HepG2 (cell line): ENCODE data around the gene ZNF277. TPM values are rescaled to one million over a fixed set of nuclear protein-coding genes. Genes with fewer than 3 reads are reported as not detected.

Experiments used
- ATAC-seq: fragments of 200-7000 bp; cut with Tn5 transposase; 3 replicates; pipeline ENCODE4 v1.9.1; 2020; ENCODE audit warnings: mild to moderate bottlenecking, moderate library complexity
- BruUV-seq: library from RNA; stranded (reverse); fragments of 400-500 nt; replicated peaks from 2 replicates; lab custom pipeline; 2021; lab: Mats Ljungman, UMichigan
- CTCF ChIA-PET: fragments of 300-600 bp; formaldehyde crosslinking; extraction: SDS; loops from one replicate; lab custom pipeline; 2021; ENCODE audit warnings: low total read pairs, inconsistent platforms, low intra/inter-chr PET ratio; lab: Yijun Ruan, JAX
- POLR2A ChIA-PET: fragments of 350-600 bp; sonication (Branson Sonifier 250); formaldehyde crosslinking; loops from one replicate; lab custom pipeline; 2020; ENCODE audit warnings: antibody characterized with exemption, inconsistent platforms; lab: Yijun Ruan, JAX
- DNase-seq: peaks from one replicate; pipeline ENCODE4 v3.0.0-alpha.2; 2015; ENCODE audit warnings: low spot score
- FAIRE-seq: peaks from 3 replicates; lab custom pipeline; 2011; peaks lifted over from hg19 to GRCh38; lab: Jason Lieb, UNC
- H2AFZ ChIP-seq: one replicate; pipeline ENCODE4 v1.6.1; 2011; ENCODE audit warnings: low read length, inconsistent platforms
- H3K27ac ChIP-seq: fragments of 300-600 bp; 3 replicates; pipeline ENCODE4 v1.8.0; 2011; ENCODE audit warnings: mixed run types, mild to moderate bottlenecking, mixed read lengths, low read length, inconsistent platforms; ENCODE audit not compliant: insufficient read depth; ENCODE audit errors: extremely low read length
- H3K27me3 ChIP-seq, 2 experiments: fragments of 200-600 bp in 1 of 2; 2 replicates in 1 of 2; 3 replicates in 1 of 2; pipeline versions ENCODE4 v1.6.0 to v1.8.0; 2011; ENCODE audit warnings: low read length in 2 of 2, mild to moderate bottlenecking in 2 of 2, moderate library complexity in 2 of 2, inconsistent platforms in 1 of 2; ENCODE audit not compliant: insufficient read depth in 2 of 2, control insufficient read depth in 1 of 2
- H3K36me3 ChIP-seq, 2 experiments: fragments of 200-600 bp in 1 of 2; replicated peaks in 1 of 2; 2 replicates in 1 of 2; 3 replicates in 1 of 2; pipeline versions ENCODE4 v1.5.1 to v1.8.0; 2011; ENCODE audit warnings: low read length in 2 of 2, inconsistent platforms in 1 of 2; ENCODE audit not compliant: insufficient read depth in 2 of 2, control insufficient read depth in 1 of 2
- H3K4me1 ChIP-seq: 2 replicates; pipeline ENCODE4 v1.5.1; 2012; ENCODE audit warnings: low read length, inconsistent platforms; ENCODE audit not compliant: insufficient read depth
- H3K4me2 ChIP-seq: 2 replicates; pipeline ENCODE4 v1.6.0; 2011; ENCODE audit warnings: low read depth, low read length, inconsistent platforms
- H3K4me3 ChIP-seq, 3 experiments: fragments of 200-600 bp in 1 of 3; sonication (generic), shearing (Covaris generic) in 1 of 3; replicated peaks in 1 of 3; 2 replicates each; pipeline ENCODE4 v1.5.1; 2011 to 2016; ENCODE audit warnings: low read length in 3 of 3, inconsistent platforms in 2 of 3, low read depth in 2 of 3, mild to moderate bottlenecking in 2 of 3, control low read depth in 1 of 3, mixed read lengths in 1 of 3; ENCODE audit not compliant: insufficient read depth in 1 of 3
- H3K79me2 ChIP-seq: one replicate; pipeline ENCODE4 v1.6.1; 2011; ENCODE audit warnings: low read length, inconsistent platforms; ENCODE audit not compliant: insufficient read depth
- H3K9ac ChIP-seq: 2 replicates; pipeline ENCODE4 v1.6.0; 2011; ENCODE audit warnings: mild to moderate bottlenecking, low read depth, low read length, inconsistent platforms; ENCODE audit not compliant: insufficient read depth
- H3K9me3 ChIP-seq: 2 replicates; pipeline ENCODE4 v1.5.1; 2012; ENCODE audit warnings: mild to moderate bottlenecking, low read length
- H4K20me1 ChIP-seq: 2 replicates; pipeline ENCODE4 v1.6.0; 2011; ENCODE audit warnings: inconsistent platforms, mild to moderate bottlenecking, low read length, moderate library complexity; ENCODE audit not compliant: insufficient read depth
- CCDC6 ChIP-seq: sonication (generic); formaldehyde crosslinking; IDR thresholded peaks from 2 replicates; pipeline ENCODE4 v1.8.1; 2022; ENCODE audit warnings: mild to moderate bottlenecking, missing genetic modification reagents, moderate library complexity
- EHMT2 ChIP-seq: fragments of 200-600 bp; sonication (generic); IDR thresholded peaks from 2 replicates; pipeline ENCODE4 v1.7.0; 2017; ENCODE audit warnings: antibody characterized with exemption, low read depth, low read length, borderline replicate concordance
- FIP1L1 ChIP-seq: fragments of 200-400 bp; formaldehyde crosslinking; IDR thresholded peaks from 2 replicates; pipeline ENCODE4 v1.6.1; 2018; ENCODE audit warnings: low read depth, mild to moderate bottlenecking, low read length, moderate library complexity, borderline replicate concordance; ENCODE audit not compliant: insufficient read depth
- FOXJ3 ChIP-seq: sonication (generic); formaldehyde crosslinking; IDR thresholded peaks from 2 replicates; pipeline ENCODE4 v1.4.0; 2020; ENCODE audit warnings: missing genetic modification reagents, mild to moderate bottlenecking, borderline replicate concordance
- HMG20A ChIP-seq: IDR thresholded peaks from 2 replicates; pipeline ENCODE4 v1.6.1; 2016; ENCODE audit warnings: borderline replicate concordance
- KDM5A ChIP-seq: fragments of 200-600 bp; sonication (generic); IDR thresholded peaks from 2 replicates; pipeline ENCODE4 v1.7.0; 2018; ENCODE audit warnings: antibody characterized with exemption, mild to moderate bottlenecking, low read length, borderline replicate concordance
- RXRB ChIP-seq: IDR thresholded peaks from 2 replicates; pipeline ENCODE4 v1.6.1; 2016; ENCODE audit warnings: borderline replicate concordance, missing genetic modification reagents, missing compliant biosample characterization
- TARDBP ChIP-seq: sonication (generic); formaldehyde crosslinking; IDR thresholded peaks from 2 replicates; pipeline ENCODE4 v1.8.0; 2022; ENCODE audit warnings: mild to moderate bottlenecking, missing genetic modification reagents
- TBX3 ChIP-seq: fragments of 450-650 bp; IDR thresholded peaks from 2 replicates; pipeline ENCODE4 v1.6.1; 2017; ENCODE audit warnings: antibody characterized with exemption, mild to moderate bottlenecking, inconsistent platforms, borderline replicate concordance
- XRCC5 ChIP-seq: fragments of 200-400 bp; formaldehyde crosslinking; optimal IDR thresholded peaks from 2 replicates; pipeline ENCODE3; 2017; ENCODE audit warnings: mild to moderate bottlenecking, low read length
- ZFX ChIP-seq: sonication (generic); formaldehyde crosslinking; IDR thresholded peaks from 2 replicates; pipeline ENCODE4 v1.4.0; 2020; ENCODE audit warnings: mild to moderate bottlenecking, low read depth, missing genetic modification reagents, moderate library complexity
- ZNF235 ChIP-seq: sonication (generic); formaldehyde crosslinking; IDR thresholded peaks from 2 replicates; pipeline ENCODE4 v1.8.1; 2023; ENCODE audit warnings: mild to moderate bottlenecking, missing genetic modification reagents, borderline replicate concordance
- ZNF34 ChIP-seq: sonication (generic); formaldehyde crosslinking; IDR thresholded peaks from 2 replicates; pipeline ENCODE4 v1.4.0; 2020; ENCODE audit warnings: mild to moderate bottlenecking, missing genetic modification reagents, borderline replicate concordance
- WGBS: methylation state at CpG from one replicate; pipeline ENCODE4 v1.1.6; 2017; ENCODE audit warnings: low lambda C conversion rate; 5-methylcytosine and 5-hydroxymethylcytosine counted together
- in situ Hi-C: cut with HindIII; loops from 2 replicates; pipeline ENCODE4 v1.10.0; 2017; ENCODE audit warnings: low pct_unique_long_range_greater_than_20kb; ENCODE audit not compliant: extremely low pct_ligation_motif_present
- intact Hi-C: fragments of 100-400 bp; cut with micrococcal nuclease; formaldehyde crosslinking; loops from one replicate; pipeline ENCODE4 v1.10.0; 2022; ENCODE audit not compliant: unreplicated experiment
- polyA plus RNA-seq, 8 experiments: library from polyadenylated mRNA; depleted of rRNA in 3 of 8; stranded (reverse) in 7 of 8; unstranded in 1 of 8; fragments of >200 nt; fragmentation: Illumina TruSeq in 4 of 8; extraction: Trizol in 4 of 8; gene quantifications; 2 replicates each; pipeline versions ENCODE4 v1.2.1 to v1.2.3, GENCODE V29; 2011 to 2016; ENCODE audit warnings: low read depth in 4 of 8, missing spikeins in 1 of 8, mixed read lengths in 1 of 8; ENCODE audit not compliant: insufficient read depth in 1 of 8
- total RNA-seq, 5 experiments: library from RNA; depleted of rRNA; stranded (reverse); fragments of >200 nt; fragmentation: Illumina TruSeq; extraction: Trizol; gene quantifications; 2 replicates each; pipeline ENCODE4 v1.2.3, GENCODE V29; 2016; ENCODE audit warnings: low read depth in 1 of 5
- TF ChIP-seq, protein P1 (sequence below): sonication (generic); formaldehyde crosslinking; conservative IDR thresholded peaks from 2 replicates; pipeline ENCODE4 v1.5.0; 2020; ENCODE audit warnings: missing genetic modification reagents
- TF ChIP-seq, protein P2 (sequence below): sonication (generic); formaldehyde crosslinking; IDR thresholded peaks from 2 replicates; pipeline ENCODE4 v1.4.0; 2020; ENCODE audit warnings: mild to moderate bottlenecking, missing genetic modification reagents
- TF ChIP-seq, protein P3 (sequence below): IDR thresholded peaks from 2 replicates; pipeline ENCODE4 v1.6.1; 2016; ENCODE audit warnings: low read depth, missing genetic modification reagents, missing compliant biosample characterization

Gene ZNF277
- total and polyA plus RNA-seq, 2 of the 13 experiments (the other 11 are each of a cell fraction or from before 2014, with no cell fraction given), result 29.1 to 30.1 TPM

DNA sequence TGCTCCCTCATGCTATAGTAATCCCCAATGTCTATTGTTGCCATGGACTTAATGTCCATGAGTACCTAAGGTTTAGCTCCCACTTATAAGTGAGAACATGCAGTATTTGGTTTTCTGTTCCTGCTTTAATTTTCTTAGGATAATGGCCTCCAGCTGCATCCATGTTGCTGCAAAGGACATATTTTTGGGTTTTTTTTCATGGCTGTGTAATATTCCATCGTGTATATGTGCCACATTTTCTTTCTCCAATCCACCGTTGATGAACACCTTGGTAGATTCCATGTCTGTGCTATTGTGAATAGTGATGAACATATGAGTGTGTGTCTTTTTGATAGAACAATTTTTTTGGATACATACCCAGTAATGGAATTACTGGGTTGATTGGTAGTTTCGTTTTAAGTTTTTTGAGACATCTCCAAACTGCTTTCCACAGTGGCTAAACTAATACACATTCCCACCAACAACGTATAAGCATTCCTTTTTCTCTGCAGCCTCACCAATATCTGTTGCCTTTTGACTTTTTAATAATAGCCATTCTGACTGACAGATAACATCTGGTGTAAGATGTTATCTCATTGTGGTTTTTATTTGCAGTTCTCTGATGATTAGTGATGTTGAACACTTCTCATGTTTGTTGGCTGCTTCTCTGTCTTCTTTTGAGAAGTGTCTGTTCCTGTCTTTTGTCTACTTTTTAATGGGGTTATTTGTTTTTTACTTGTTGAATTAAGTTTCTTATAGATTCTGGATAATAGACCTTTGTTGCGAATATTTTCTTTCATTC, 175.0 kb downstream of the ZNF277 start:
- H3K9me3 ChIP-seq, result no peaks in the 10 kb centered on the region
- no peak overlapping the region for H3K4me2 ChIP-seq
- WGBS, result 18% methylated on average over 5 of the region's 5 CpGs
- FAIRE-seq (no peak), ATAC-seq (no peak), DNase-seq (no peak)
- H3K4me1 ChIP-seq, result peaks cover 14% of the 10 kb centered on the region
- BruUV-seq, result no TSS peak
- POLR2A ChIA-PET, result no interaction called here
- H4K20me1 ChIP-seq, result no peaks in the 10 kb centered on the region
- intact Hi-C loops, result no loop called here
- H3K36me3 ChIP-seq, result no peaks in the 10 kb centered on the region
- no peak overlapping the region for H3K4me3 ChIP-seq
- in situ Hi-C loops, result no loop called here
- peaks cover 0 to 5% of the 10 kb centered on the region in 2 experiments; a peak in 1 of 5 replicates for H3K27me3 ChIP-seq
- H2AFZ ChIP-seq, result no peak overlapping the region
- no peak overlapping the region for H3K9ac ChIP-seq
- no peaks in the 10 kb centered on the region for H3K79me2 ChIP-seq
- CTCF ChIA-PET, result no interaction called here
- no peak overlapping the region for H3K27ac ChIP-seq
- TF ChIP-seq ZNF34 (CRISPR knock-in tag), result no peak
- TF ChIP-seq ZNF235 (CRISPR knock-in tag), result no peak
- no peak for TF ChIP-seq XRCC5
- TF ChIP-seq TBX3, result no peak
- TF ChIP-seq, protein P1, sequence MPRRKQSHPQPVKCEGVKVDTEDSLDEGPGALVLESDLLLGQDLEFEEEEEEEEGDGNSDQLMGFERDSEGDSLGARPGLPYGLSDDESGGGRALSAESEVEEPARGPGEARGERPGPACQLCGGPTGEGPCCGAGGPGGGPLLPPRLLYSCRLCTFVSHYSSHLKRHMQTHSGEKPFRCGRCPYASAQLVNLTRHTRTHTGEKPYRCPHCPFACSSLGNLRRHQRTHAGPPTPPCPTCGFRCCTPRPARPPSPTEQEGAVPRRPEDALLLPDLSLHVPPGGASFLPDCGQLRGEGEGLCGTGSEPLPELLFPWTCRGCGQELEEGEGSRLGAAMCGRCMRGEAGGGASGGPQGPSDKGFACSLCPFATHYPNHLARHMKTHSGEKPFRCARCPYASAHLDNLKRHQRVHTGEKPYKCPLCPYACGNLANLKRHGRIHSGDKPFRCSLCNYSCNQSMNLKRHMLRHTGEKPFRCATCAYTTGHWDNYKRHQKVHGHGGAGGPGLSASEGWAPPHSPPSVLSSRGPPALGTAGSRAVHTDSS, result no peak
- no peak for TF ChIP-seq CCDC6 (CRISPR knock-in tag)
- no peak for TF ChIP-seq ZFX
- TF ChIP-seq EHMT2, result no peak
- TF ChIP-seq, protein P2, sequence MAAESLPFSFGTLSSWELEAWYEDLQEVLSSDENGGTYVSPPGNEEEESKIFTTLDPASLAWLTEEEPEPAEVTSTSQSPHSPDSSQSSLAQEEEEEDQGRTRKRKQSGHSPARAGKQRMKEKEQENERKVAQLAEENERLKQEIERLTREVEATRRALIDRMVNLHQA, result no peak
- no peak for TF ChIP-seq KDM5A
- no peak for TF ChIP-seq TARDBP (CRISPR knock-in tag)
- no peak for TF ChIP-seq FIP1L1
- TF ChIP-seq RXRB (CRISPR knock-in tag), result no peak
- TF ChIP-seq, protein P3, sequence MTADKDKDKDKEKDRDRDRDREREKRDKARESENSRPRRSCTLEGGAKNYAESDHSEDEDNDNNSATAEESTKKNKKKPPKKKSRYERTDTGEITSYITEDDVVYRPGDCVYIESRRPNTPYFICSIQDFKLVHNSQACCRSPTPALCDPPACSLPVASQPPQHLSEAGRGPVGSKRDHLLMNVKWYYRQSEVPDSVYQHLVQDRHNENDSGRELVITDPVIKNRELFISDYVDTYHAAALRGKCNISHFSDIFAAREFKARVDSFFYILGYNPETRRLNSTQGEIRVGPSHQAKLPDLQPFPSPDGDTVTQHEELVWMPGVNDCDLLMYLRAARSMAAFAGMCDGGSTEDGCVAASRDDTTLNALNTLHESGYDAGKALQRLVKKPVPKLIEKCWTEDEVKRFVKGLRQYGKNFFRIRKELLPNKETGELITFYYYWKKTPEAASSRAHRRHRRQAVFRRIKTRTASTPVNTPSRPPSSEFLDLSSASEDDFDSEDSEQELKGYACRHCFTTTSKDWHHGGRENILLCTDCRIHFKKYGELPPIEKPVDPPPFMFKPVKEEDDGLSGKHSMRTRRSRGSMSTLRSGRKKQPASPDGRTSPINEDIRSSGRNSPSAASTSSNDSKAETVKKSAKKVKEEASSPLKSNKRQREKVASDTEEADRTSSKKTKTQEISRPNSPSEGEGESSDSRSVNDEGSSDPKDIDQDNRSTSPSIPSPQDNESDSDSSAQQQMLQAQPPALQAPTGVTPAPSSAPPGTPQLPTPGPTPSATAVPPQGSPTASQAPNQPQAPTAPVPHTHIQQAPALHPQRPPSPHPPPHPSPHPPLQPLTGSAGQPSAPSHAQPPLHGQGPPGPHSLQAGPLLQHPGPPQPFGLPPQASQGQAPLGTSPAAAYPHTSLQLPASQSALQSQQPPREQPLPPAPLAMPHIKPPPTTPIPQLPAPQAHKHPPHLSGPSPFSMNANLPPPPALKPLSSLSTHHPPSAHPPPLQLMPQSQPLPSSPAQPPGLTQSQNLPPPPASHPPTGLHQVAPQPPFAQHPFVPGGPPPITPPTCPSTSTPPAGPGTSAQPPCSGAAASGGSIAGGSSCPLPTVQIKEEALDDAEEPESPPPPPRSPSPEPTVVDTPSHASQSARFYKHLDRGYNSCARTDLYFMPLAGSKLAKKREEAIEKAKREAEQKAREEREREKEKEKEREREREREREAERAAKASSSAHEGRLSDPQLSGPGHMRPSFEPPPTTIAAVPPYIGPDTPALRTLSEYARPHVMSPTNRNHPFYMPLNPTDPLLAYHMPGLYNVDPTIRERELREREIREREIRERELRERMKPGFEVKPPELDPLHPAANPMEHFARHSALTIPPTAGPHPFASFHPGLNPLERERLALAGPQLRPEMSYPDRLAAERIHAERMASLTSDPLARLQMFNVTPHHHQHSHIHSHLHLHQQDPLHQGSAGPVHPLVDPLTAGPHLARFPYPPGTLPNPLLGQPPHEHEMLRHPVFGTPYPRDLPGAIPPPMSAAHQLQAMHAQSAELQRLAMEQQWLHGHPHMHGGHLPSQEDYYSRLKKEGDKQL (CRISPR knock-in tag), result no peak
- TF ChIP-seq FOXJ3 (CRISPR knock-in tag), result no peak
- no peak for TF ChIP-seq HMG20A (CRISPR knock-in tag)
